ENCODE data around the gene DYRK4.

DYRK4 gene

DNA sequence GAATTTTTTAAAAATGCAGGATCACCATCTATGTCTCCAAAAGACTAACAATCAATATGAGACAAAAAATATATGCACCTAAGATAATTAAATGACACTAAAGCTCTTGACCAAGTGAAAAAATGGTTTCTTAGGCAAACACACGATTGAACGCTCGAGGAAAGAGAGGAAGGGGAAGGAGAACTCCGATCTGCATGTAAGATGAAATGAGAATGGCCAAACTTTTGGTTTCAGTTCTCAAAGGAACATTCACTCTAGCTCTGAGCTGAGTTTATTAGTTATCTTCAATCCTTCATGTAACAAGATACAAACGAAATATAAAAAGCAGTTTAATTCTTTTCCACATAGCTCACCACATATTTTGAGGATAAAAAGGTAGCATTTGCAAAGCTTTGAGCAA, 2.8 kb downstream of the DYRK4 start:
- no peak overlapping the region for H3K4me2 ChIP-seq
- no peaks in the 10 kb centered on the region for H3K4me1 ChIP-seq (ENCODE audit: low read depth, poor library complexity, severe bottlenecking)
- no peaks in the 10 kb centered on the region for H4K20me1 ChIP-seq (ENCODE audit: insufficient read depth)
- H3K27ac ChIP-seq = no peak overlapping the region
- H3K4me3 ChIP-seq (IDR thresholded peaks at IDR 0.05; ENCODE audit: insufficient read depth, low read depth, low read length) = no peak overlapping the region
- H3K9ac ChIP-seq = no peak overlapping the region
- no peaks in the 10 kb centered on the region for H3K36me3 ChIP-seq (ENCODE audit: insufficient read depth)
- no peaks in the 10 kb centered on the region for H3K79me2 ChIP-seq (ENCODE audit: insufficient read depth, low read depth)
- H3K27me3 ChIP-seq (ENCODE audit: insufficient read depth, low read depth) = no peaks in the 10 kb centered on the region
- TF ChIP-seq, protein P1, sequence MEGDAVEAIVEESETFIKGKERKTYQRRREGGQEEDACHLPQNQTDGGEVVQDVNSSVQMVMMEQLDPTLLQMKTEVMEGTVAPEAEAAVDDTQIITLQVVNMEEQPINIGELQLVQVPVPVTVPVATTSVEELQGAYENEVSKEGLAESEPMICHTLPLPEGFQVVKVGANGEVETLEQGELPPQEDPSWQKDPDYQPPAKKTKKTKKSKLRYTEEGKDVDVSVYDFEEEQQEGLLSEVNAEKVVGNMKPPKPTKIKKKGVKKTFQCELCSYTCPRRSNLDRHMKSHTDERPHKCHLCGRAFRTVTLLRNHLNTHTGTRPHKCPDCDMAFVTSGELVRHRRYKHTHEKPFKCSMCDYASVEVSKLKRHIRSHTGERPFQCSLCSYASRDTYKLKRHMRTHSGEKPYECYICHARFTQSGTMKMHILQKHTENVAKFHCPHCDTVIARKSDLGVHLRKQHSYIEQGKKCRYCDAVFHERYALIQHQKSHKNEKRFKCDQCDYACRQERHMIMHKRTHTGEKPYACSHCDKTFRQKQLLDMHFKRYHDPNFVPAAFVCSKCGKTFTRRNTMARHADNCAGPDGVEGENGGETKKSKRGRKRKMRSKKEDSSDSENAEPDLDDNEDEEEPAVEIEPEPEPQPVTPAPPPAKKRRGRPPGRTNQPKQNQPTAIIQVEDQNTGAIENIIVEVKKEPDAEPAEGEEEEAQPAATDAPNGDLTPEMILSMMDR (conservative IDR thresholded peaks at IDR 0.05; ENCODE audit: low read depth, low read length) = no peak
- H2AFZ ChIP-seq (ENCODE audit: low read depth) = no peak overlapping the region

GRCh38 chr12:4566474-4566873, 4.5 kb downstream of the DYRK4 start:
- Histone ChIP-seq H2AFZ (ENCODE audit: low read depth) (no peak overlapping the region), H3K79me2 (ENCODE audit: insufficient read depth, low read depth) (no peaks in the 10 kb centered on the region), H3K9ac (no peak overlapping the region), H3K27me3 (ENCODE audit: insufficient read depth, low read depth) (no peaks in the 10 kb centered on the region), H4K20me1 (ENCODE audit: insufficient read depth) (no peaks in the 10 kb centered on the region), H3K36me3 (ENCODE audit: insufficient read depth) (no peaks in the 10 kb centered on the region), H3K4me1 (ENCODE audit: low read depth, poor library complexity, severe bottlenecking) (no peaks in the 10 kb centered on the region), H3K27ac (no peak overlapping the region), H3K4me2 (no peak overlapping the region), H3K4me3 (IDR thresholded peaks at IDR 0.05; ENCODE audit: insufficient read depth, low read depth, low read length) (no peak overlapping the region)
- TF ChIP-seq, protein P1 (conservative IDR thresholded peaks at IDR 0.05; ENCODE audit: low read depth, low read length) = no peak

- Histone ChIP-seq H3K27ac (no peak overlapping the region), H3K9ac (no peak overlapping the region), H3K36me3 (ENCODE audit: insufficient read depth) (no peaks in the 10 kb centered on the region)
These were observed 5.3 kb downstream of the DYRK4 start for GRCh38 chr12:4567073-4567881.

GRCh38 chr12:4569261-4569660, 7.3 kb downstream of the DYRK4 start:
- Histone ChIP-seq H3K36me3 (ENCODE audit: insufficient read depth) (no peaks in the 10 kb centered on the region), H3K4me1 (ENCODE audit: low read depth, poor library complexity, severe bottlenecking) (no peaks in the 10 kb centered on the region), H3K9ac (no peak overlapping the region)

More at GRCh38 chr12:4567073-4567881, 5.3 kb downstream of the DYRK4 start:
- TF ChIP-seq, protein P1 (conservative IDR thresholded peaks at IDR 0.05; ENCODE audit: low read depth, low read length) = no peak
- Histone ChIP-seq H3K4me3 (IDR thresholded peaks at IDR 0.05; ENCODE audit: insufficient read depth, low read depth, low read length) (no peak overlapping the region), H3K4me1 (ENCODE audit: low read depth, poor library complexity, severe bottlenecking) (no peaks in the 10 kb centered on the region), H2AFZ (ENCODE audit: low read depth) (no peak overlapping the region), H3K4me2 (no peak overlapping the region), H3K79me2 (ENCODE audit: insufficient read depth, low read depth) (no peaks in the 10 kb centered on the region), H3K27me3 (ENCODE audit: insufficient read depth, low read depth) (no peaks in the 10 kb centered on the region), H4K20me1 (ENCODE audit: insufficient read depth) (no peaks in the 10 kb centered on the region)

More at GRCh38 chr12:4569261-4569660, 7.3 kb downstream of the DYRK4 start:
- Histone ChIP-seq H3K27ac (no peak overlapping the region), H2AFZ (ENCODE audit: low read depth) (no peak overlapping the region), H3K4me2 (no peak overlapping the region), H3K27me3 (ENCODE audit: insufficient read depth, low read depth) (no peaks in the 10 kb centered on the region), H4K20me1 (ENCODE audit: insufficient read depth) (no peaks in the 10 kb centered on the region), H3K4me3 (IDR thresholded peaks at IDR 0.05; ENCODE audit: insufficient read depth, low read depth, low read length) (no peak overlapping the region), H3K79me2 (ENCODE audit: insufficient read depth, low read depth) (no peaks in the 10 kb centered on the region)
- TF ChIP-seq, protein P1 (conservative IDR thresholded peaks at IDR 0.05; ENCODE audit: low read depth, low read length) = no peak
